Upper lobe of left lung (tissue), 4 donors: Measurements from ENCODE around the gene EYA2.

Experiments used
- CTCF ChIP-seq, 6 experiments: fragments of 450-650 bp in 4 of 6; fragments of 200-600 bp in 2 of 6; sonication (generic) in 2 of 6; IDR thresholded peaks; one replicate each; pipeline ENCODE4 v1.5.1; 2016 to 2019; ENCODE audit warnings: antibody characterized with exemption in 6 of 6
- EP300 ChIP-seq, 4 donors: sonication (generic); formaldehyde crosslinking; IDR thresholded peaks; one replicate each; pipeline ENCODE4 v1.5.1; 2017; ENCODE audit warnings: antibody characterized with exemption in 4 of 4, control low read depth in 2 of 4
- POLR2A ChIP-seq, 4 donors: fragments of 450-650 bp; IDR thresholded peaks; one replicate each; pipeline ENCODE4 v1.5.1; 2016 to 2017; ENCODE audit warnings: antibody characterized with exemption in 4 of 4, mild to moderate bottlenecking in 2 of 4

- TF ChIP-seq CTCF (IDR thresholded peaks at IDR 0.05) (no peak), POLR2A (IDR thresholded peaks at IDR 0.05) (no peak), EP300 (IDR thresholded peaks at IDR 0.05) (no peak)
Observed at GRCh38 chr20:47009784-47010183, 115.1 kb downstream of the EYA2 start.
